Rectal smooth muscle tissue (tissue), 1 donor: ENCODE measurements around the gene ASB15.

ENCODE experiments used
- H3K27ac ChIP-seq: one replicate; pipeline ENCODE4 v1.7.0; 2013; ENCODE audit warnings: low read depth, low read length, inconsistent platforms
- H3K27me3 ChIP-seq: one replicate; pipeline ENCODE4 v1.7.0; 2013; ENCODE audit warnings: low read length; ENCODE audit not compliant: control insufficient read depth, insufficient read depth
- H3K36me3 ChIP-seq: one replicate; pipeline ENCODE4 v1.7.0; 2013; ENCODE audit warnings: low read length; ENCODE audit not compliant: control insufficient read depth, insufficient read depth
- H3K4me1 ChIP-seq: one replicate; pipeline ENCODE4 v1.7.0; 2013; ENCODE audit warnings: low read length; ENCODE audit not compliant: control insufficient read depth, insufficient read depth
- H3K4me3 ChIP-seq: one replicate; pipeline ENCODE4 v1.7.0; 2013; ENCODE audit warnings: low read length
- H3K9ac ChIP-seq: one replicate; pipeline ENCODE4 v1.7.0; 2013; ENCODE audit warnings: low read length

The ASB15 gene

GRCh38 chr7:123662293-123662692 is 60.7 kb downstream of the ASB15 start:
- H3K4me3 ChIP-seq, result no peak overlapping the region
- no peak overlapping the region for H3K27ac ChIP-seq
- no peaks in the 10 kb centered on the region for H3K4me1 ChIP-seq
- no peaks in the 10 kb centered on the region for H3K27me3 ChIP-seq
- H3K9ac ChIP-seq, result no peak overlapping the region
- no peaks in the 10 kb centered on the region for H3K36me3 ChIP-seq

GRCh38 chr7:123662755-123663154 is 61.1 kb downstream of the ASB15 start:
- no peaks in the 10 kb centered on the region for H3K27me3 ChIP-seq
- H3K27ac ChIP-seq, result no peak overlapping the region
- no peaks in the 10 kb centered on the region for H3K4me1 ChIP-seq
- no peaks in the 10 kb centered on the region for H3K36me3 ChIP-seq
- H3K4me3 ChIP-seq, result no peak overlapping the region
- H3K9ac ChIP-seq, result no peak overlapping the region

GRCh38 chr7:123663200-123663599 is 61.6 kb downstream of the ASB15 start:
- H3K4me1 ChIP-seq, result no peaks in the 10 kb centered on the region
- no peaks in the 10 kb centered on the region for H3K36me3 ChIP-seq
- no peak overlapping the region for H3K9ac ChIP-seq
- H3K27ac ChIP-seq, result no peak overlapping the region
- no peaks in the 10 kb centered on the region for H3K27me3 ChIP-seq
- no peak overlapping the region for H3K4me3 ChIP-seq

GRCh38 chr7:123665157-123665556 is 63.5 kb downstream of the ASB15 start:
- no peak overlapping the region for H3K4me3 ChIP-seq
- H3K9ac ChIP-seq, result no peak overlapping the region
- no peaks in the 10 kb centered on the region for H3K36me3 ChIP-seq
- no peaks in the 10 kb centered on the region for H3K27me3 ChIP-seq
- no peak overlapping the region for H3K27ac ChIP-seq
- no peaks in the 10 kb centered on the region for H3K4me1 ChIP-seq

GRCh38 chr7:123665896-123666295 is 64.3 kb downstream of the ASB15 start:
- no peak overlapping the region for H3K27ac ChIP-seq

GRCh38 chr7:123666492-123666891 is 64.9 kb downstream of the ASB15 start:
- no peaks in the 10 kb centered on the region for H3K4me1 ChIP-seq
- no peak overlapping the region for H3K27ac ChIP-seq
- H3K27me3 ChIP-seq, result no peaks in the 10 kb centered on the region
- no peak overlapping the region for H3K9ac ChIP-seq
- H3K36me3 ChIP-seq, result no peaks in the 10 kb centered on the region
- H3K4me3 ChIP-seq, result no peak overlapping the region

More at GRCh38 chr7:123665896-123666295, 64.3 kb downstream of the ASB15 start:
- Histone ChIP-seq H3K27me3 (no peaks in the 10 kb centered on the region), H3K4me1 (no peaks in the 10 kb centered on the region), H3K36me3 (no peaks in the 10 kb centered on the region), H3K4me3 (no peak overlapping the region), H3K9ac (no peak overlapping the region)

GRCh38 chr7:123669485-123669884 is 67.9 kb downstream of the ASB15 start:
- H3K27ac ChIP-seq, result no peak overlapping the region
- no peaks in the 10 kb centered on the region for H3K27me3 ChIP-seq
- H3K4me3 ChIP-seq, result no peak overlapping the region
- no peak overlapping the region for H3K9ac ChIP-seq
- no peaks in the 10 kb centered on the region for H3K36me3 ChIP-seq
- peaks cover 3% of the 10 kb centered on the region for H3K4me1 ChIP-seq

GRCh38 chr7:123673137-123673732 is 71.6 kb downstream of the ASB15 start:
- no peak overlapping the region for H3K9ac ChIP-seq
- H3K36me3 ChIP-seq, result no peaks in the 10 kb centered on the region
- H3K4me1 ChIP-seq, result peaks cover 6% of the 10 kb centered on the region
- no peak overlapping the region for H3K27ac ChIP-seq
- H3K27me3 ChIP-seq, result no peaks in the 10 kb centered on the region
- no peak overlapping the region for H3K4me3 ChIP-seq

GRCh38 chr7:123673752-123674398 is 72.3 kb downstream of the ASB15 start:
- H3K36me3 ChIP-seq, result no peaks in the 10 kb centered on the region
- H3K27ac ChIP-seq, result no peak overlapping the region
- H3K9ac ChIP-seq, result no peak overlapping the region

GRCh38 chr7:123674399-123675180 is 73.0 kb downstream of the ASB15 start:
- H3K4me1 ChIP-seq, result peaks cover 6% of the 10 kb centered on the region
- H3K36me3 ChIP-seq, result no peaks in the 10 kb centered on the region
- no peak overlapping the region for H3K27ac ChIP-seq
- no peaks in the 10 kb centered on the region for H3K27me3 ChIP-seq
- H3K4me3 ChIP-seq, result no peak overlapping the region
- no peak overlapping the region for H3K9ac ChIP-seq

More at GRCh38 chr7:123673752-123674398, 72.3 kb downstream of the ASB15 start:
- no peak overlapping the region for H3K4me3 ChIP-seq
- peaks cover 6% of the 10 kb centered on the region for H3K4me1 ChIP-seq
- no peaks in the 10 kb centered on the region for H3K27me3 ChIP-seq

- Histone ChIP-seq H3K4me1 (peaks cover 6% of the 10 kb centered on the region), H3K27ac (no peak overlapping the region)
Measured at GRCh38 chr7:123675181-123675473, 73.5 kb downstream of the ASB15 start.

GRCh38 chr7:123677061-123677715 is 75.6 kb downstream of the ASB15 start:
- peaks cover 6% of the 10 kb centered on the region for H3K4me1 ChIP-seq
- H3K27me3 ChIP-seq, result no peaks in the 10 kb centered on the region
- no peak overlapping the region for H3K27ac ChIP-seq
- H3K36me3 ChIP-seq, result no peaks in the 10 kb centered on the region
- no peak overlapping the region for H3K4me3 ChIP-seq
- H3K9ac ChIP-seq, result no peak overlapping the region

More at GRCh38 chr7:123675181-123675473, 73.5 kb downstream of the ASB15 start:
- H3K9ac ChIP-seq, result no peak overlapping the region
- no peak overlapping the region for H3K4me3 ChIP-seq
- H3K27me3 ChIP-seq, result no peaks in the 10 kb centered on the region
- H3K36me3 ChIP-seq, result no peaks in the 10 kb centered on the region
